Astrocyte (in vitro differentiated cells and primary cell): ENCODE results near the gene TOMM6. TPM values are rescaled to one million over a fixed set of nuclear protein-coding genes. Genes with fewer than 3 reads are reported as not detected.
"Not testable (repeated sequence)": the region's sequence is repeated elsewhere in the genome, so short reads cannot be mapped to it uniquely, and the experiment has no call there.

Source experiments
- DNase-seq: peaks from one replicate; pipeline ENCODE4 v3.0.0-alpha.2; 2010; ENCODE audit warnings: low read depth
- FAIRE-seq: peaks from 2 replicates; lab custom pipeline; 2011; peaks lifted over from hg19 to GRCh38; lab: Jason Lieb, UNC
- H2AFZ ChIP-seq: 2 replicates; pipeline ENCODE4 v1.6.0; 2012; ENCODE audit warnings: low read depth, low read length, inconsistent platforms
- H3K27ac ChIP-seq: 2 replicates; pipeline ENCODE4 v1.5.1; 2011; ENCODE audit warnings: low read depth, low read length, inconsistent platforms
- H3K27me3 ChIP-seq: 2 replicates; pipeline ENCODE4 v1.6.0; 2011; ENCODE audit warnings: low read length, inconsistent platforms; ENCODE audit not compliant: insufficient read depth
- H3K36me3 ChIP-seq: 2 replicates; pipeline ENCODE4 v1.5.1; 2011; ENCODE audit warnings: low read length, inconsistent platforms; ENCODE audit not compliant: insufficient read depth
- H3K4me1 ChIP-seq: 2 replicates; pipeline ENCODE4 v1.5.1; 2011; ENCODE audit warnings: low read length, inconsistent platforms; ENCODE audit not compliant: insufficient read depth
- H3K4me2 ChIP-seq: 2 replicates; pipeline ENCODE4 v1.6.0; 2012; ENCODE audit warnings: low read length, inconsistent platforms
- H3K4me3 ChIP-seq: 2 replicates; pipeline ENCODE4 v1.5.1; 2011; ENCODE audit warnings: low read depth, mild to moderate bottlenecking, low read length, inconsistent platforms; ENCODE audit not compliant: insufficient read depth
- H3K79me2 ChIP-seq: 2 replicates; pipeline ENCODE4 v1.6.0; 2012; ENCODE audit warnings: mild to moderate bottlenecking, low read length, inconsistent platforms; ENCODE audit not compliant: insufficient read depth
- H3K9ac ChIP-seq: 2 replicates; pipeline ENCODE4 v1.6.0; 2012; ENCODE audit warnings: mild to moderate bottlenecking, low read length, inconsistent platforms
- H3K9me3 ChIP-seq: 2 replicates; pipeline ENCODE4 v1.5.1; 2012; ENCODE audit warnings: low read depth, mild to moderate bottlenecking, low read length, inconsistent platforms; ENCODE audit not compliant: insufficient read depth
- H4K20me1 ChIP-seq: 2 replicates; pipeline ENCODE4 v1.6.0; 2012; ENCODE audit warnings: low read length, inconsistent platforms; ENCODE audit not compliant: insufficient read depth
- H3K27ac Mint-ChIP-seq: one replicate; pipeline ENCODE4 v1.8.0; 2021; ENCODE audit warnings: mild to moderate bottlenecking, mixed read lengths; ENCODE audit not compliant: unreplicated experiment
- H3K27me3 Mint-ChIP-seq: one replicate; pipeline ENCODE4 v1.8.0; 2021; ENCODE audit warnings: low read depth, mixed read lengths; ENCODE audit not compliant: unreplicated experiment
- H3K36me3 Mint-ChIP-seq: one replicate; pipeline ENCODE4 v1.8.0; 2021; ENCODE audit warnings: low read depth, mixed read lengths; ENCODE audit not compliant: unreplicated experiment
- H3K4me1 Mint-ChIP-seq: one replicate; pipeline ENCODE4 v1.8.0; 2021; ENCODE audit warnings: low read depth, mixed read lengths; ENCODE audit not compliant: unreplicated experiment
- H3K4me3 Mint-ChIP-seq: one replicate; pipeline ENCODE4 v1.8.0; 2021; ENCODE audit warnings: mild to moderate bottlenecking, moderate library complexity, mixed read lengths; ENCODE audit not compliant: unreplicated experiment
- H3K9me3 Mint-ChIP-seq: one replicate; pipeline ENCODE4 v1.8.0; 2021; ENCODE audit warnings: mild to moderate bottlenecking, mixed read lengths; ENCODE audit not compliant: unreplicated experiment
- CTCF ChIP-seq: IDR thresholded peaks from 2 replicates; pipeline ENCODE4 v1.5.1; 2011; ENCODE audit warnings: low read depth, mild to moderate bottlenecking, inconsistent platforms, low read length, moderate library complexity; ENCODE audit not compliant: insufficient read depth
- EZH2 ChIP-seq: IDR thresholded peaks from 2 replicates; pipeline ENCODE4 v1.6.1; 2012; ENCODE audit warnings: mild to moderate bottlenecking, low read length, inconsistent platforms; ENCODE audit not compliant: insufficient read depth
- total RNA-seq: library from RNA; stranded (reverse); gene quantifications from 2 replicates; pipeline ENCODE4 v1.2.1, GENCODE V29; 2021

TOMM6 gene
- total RNA-seq, 1 donor from 2014 or later = 159 TPM

GRCh38 chr6:41763470-41763869 is 24.0 kb upstream of the TOMM6 start:
- Histone ChIP-seq H4K20me1 (no peaks in the 10 kb centered on the region), H3K79me2 (no peaks in the 10 kb centered on the region), H3K27me3 (no peaks in the 10 kb centered on the region), H3K36me3 (no peaks in the 10 kb centered on the region), H3K27ac (no peak overlapping the region), H3K4me3 (no peak overlapping the region), H3K4me2 (no peak overlapping the region), H3K9ac (no peak overlapping the region), H3K4me1 (peaks cover 5% of the 10 kb centered on the region), H3K9me3 (no peaks in the 10 kb centered on the region), H2AFZ (no peak overlapping the region)
- no peak overlapping the region for H3K4me3 Mint-ChIP-seq
- FAIRE-seq (no peak), DNase-seq (no peak)
- H3K4me1 Mint-ChIP-seq = peaks cover 12% of the 10 kb centered on the region
- no peak for TF ChIP-seq CTCF
- no peak for TF ChIP-seq EZH2
- H3K9me3 Mint-ChIP-seq = peaks cover 2% of the 10 kb centered on the region
- no peaks in the 10 kb centered on the region for H3K36me3 Mint-ChIP-seq
- peaks cover 9% of the 10 kb centered on the region for H3K27me3 Mint-ChIP-seq
- H3K27ac Mint-ChIP-seq = no peak overlapping the region

GRCh38 chr6:41766043-41766664 is 21.3 kb upstream of the TOMM6 start:
- H3K36me3 Mint-ChIP-seq, H2AFZ ChIP-seq, H3K4me1 ChIP-seq, H3K27me3 Mint-ChIP-seq, H3K27ac ChIP-seq, H3K9ac ChIP-seq, H3K27me3 ChIP-seq, H4K20me1 ChIP-seq, H3K36me3 ChIP-seq, H3K79me2 ChIP-seq, H3K9me3 Mint-ChIP-seq, H3K4me2 ChIP-seq, H3K4me3 ChIP-seq, DNase-seq, H3K27ac Mint-ChIP-seq, FAIRE-seq, H3K4me3 Mint-ChIP-seq, H3K9me3 ChIP-seq: not testable (repeated sequence)
- H3K4me1 Mint-ChIP-seq = peaks cover 11% of the 10 kb centered on the region

GRCh38 chr6:41767112-41767833 is 20.2 kb upstream of the TOMM6 start:
- DNase-seq = peak; percentile 70
- Histone ChIP-seq H3K27ac (no peak overlapping the region), H3K4me2 (no peak overlapping the region), H2AFZ (peak overlapping the region; percentile 47), H3K79me2 (no peaks in the 10 kb centered on the region), H3K4me3 (no peak overlapping the region), H4K20me1 (no peaks in the 10 kb centered on the region), H3K4me1 (peaks cover 5% of the 10 kb centered on the region), H3K9me3 (no peaks in the 10 kb centered on the region), H3K27me3 (no peaks in the 10 kb centered on the region), H3K36me3 (no peaks in the 10 kb centered on the region), H3K9ac (no peak overlapping the region)
- Mint-ChIP-seq H3K27me3 (peaks cover 7% of the 10 kb centered on the region), H3K4me1 (peaks cover 11% of the 10 kb centered on the region), H3K27ac (no peak overlapping the region), H3K36me3 (peaks cover 14% of the 10 kb centered on the region), H3K9me3 (peaks cover 2% of the 10 kb centered on the region), H3K4me3 (no peak overlapping the region)
- no peak for FAIRE-seq
- TF ChIP-seq EZH2 = no peak
- no peak for TF ChIP-seq CTCF
